ENCODE results near the gene C10orf143.

The C10orf143 gene

GRCh38 chr10:130050721-130051120, 59.9 kb downstream of the C10orf143 start:
- FAIRE-seq: no peak

- no peak for FAIRE-seq
Measured at GRCh38 chr10:130049987-130050386, 60.6 kb downstream of the C10orf143 start.

- no peak for FAIRE-seq
Measured at GRCh38 chr10:130049244-130049643, 61.4 kb downstream of the C10orf143 start.

GRCh38 chr10:130048081-130048480, 62.5 kb downstream of the C10orf143 start:
- FAIRE-seq: no peak

GRCh38 chr10:130047336-130047735, 63.3 kb downstream of the C10orf143 start:
- FAIRE-seq: no peak

GRCh38 chr10:130046591-130046990, 64.0 kb downstream of the C10orf143 start:
- no peak for FAIRE-seq

GRCh38 chr10:130045801-130046321, 64.8 kb downstream of the C10orf143 start:
- FAIRE-seq: no peak

GRCh38 chr10:130045091-130045652, 65.5 kb downstream of the C10orf143 start:
- FAIRE-seq: no peak

- FAIRE-seq: no peak
Measured at GRCh38 chr10:130044067-130045061, 66.3 kb downstream of the C10orf143 start.

GRCh38 chr10:130043491-130043890, 67.1 kb downstream of the C10orf143 start:
- no peak for FAIRE-seq

- no peak for FAIRE-seq
Measured at GRCh38 chr10:130042381-130042780, 68.2 kb downstream of the C10orf143 start.

- no peak for FAIRE-seq
Measured at GRCh38 chr10:130041451-130042371, 68.9 kb downstream of the C10orf143 start.

- no peak for FAIRE-seq
Measured at GRCh38 chr10:130040817-130041330, 69.8 kb downstream of the C10orf143 start.

GRCh38 chr10:130040351-130040750, 70.3 kb downstream of the C10orf143 start:
- no peak for FAIRE-seq

GRCh38 chr10:130039141-130039540, 71.5 kb downstream of the C10orf143 start:
- no peak for FAIRE-seq

GRCh38 chr10:130038611-130039109, 72.0 kb downstream of the C10orf143 start:
- no peak for FAIRE-seq

GRCh38 chr10:130038019-130038555, 72.5 kb downstream of the C10orf143 start:
- FAIRE-seq: no peak

GRCh38 chr10:130037169-130037661, 73.4 kb downstream of the C10orf143 start:
- no peak for FAIRE-seq

- FAIRE-seq: no peak
Measured at GRCh38 chr10:130036296-130037065, 74.1 kb downstream of the C10orf143 start.

- no peak for FAIRE-seq
Measured at GRCh38 chr10:130029209-130029608, 81.4 kb downstream of the C10orf143 start.

GRCh38 chr10:130028465-130028819, 82.2 kb downstream of the C10orf143 start:
- FAIRE-seq: no peak

Measured in endometrium (tissue), 2 donors.